CD4-positive, alpha-beta T cell (primary cell): ENCODE results near the gene COPS7A. TPM values are rescaled to one million over a fixed set of nuclear protein-coding genes. Genes with fewer than 3 reads are reported as not detected.

Source experiments
- ATAC-seq: fragments of 200-7000 bp; cut with Tn5 transposase; one replicate; pipeline ENCODE4 v1.10.0; 2022; ENCODE audit warnings: mild to moderate bottlenecking; ENCODE audit not compliant: poor library complexity
- CTCF ChIA-PET: fragments of 350-600 bp; sonication (Branson Sonifier 250); formaldehyde crosslinking; loops from one replicate; lab custom pipeline; 2021; ENCODE audit warnings: antibody characterized with exemption, inconsistent platforms; lab: Charles Lee
- POLR2A ChIA-PET: fragments of 350-600 bp; sonication (Branson Sonifier 250); formaldehyde crosslinking; loops from one replicate; lab custom pipeline; 2021; ENCODE audit warnings: antibody characterized with exemption, inconsistent platforms; lab: Charles Lee
- DNase-seq, 14 experiments: peaks; one replicate each; pipeline ENCODE4 v3.0.0-alpha.2; 2013 to 2020; ENCODE audit warnings: mixed read lengths in 2 of 14
- H3K27ac ChIP-seq, 2 donors: one replicate each; pipeline versions ENCODE4 v1.5.1 to v1.7.0; 2013; ENCODE audit warnings: low read length in 2 of 2, low read depth in 1 of 2, mild to moderate bottlenecking in 1 of 2
- H3K27me3 ChIP-seq, 2 experiments: 1 replicate in 1 of 2; 2 replicates in 1 of 2; pipeline versions ENCODE4 v1.6.1 to v1.7.0; 2013; ENCODE audit warnings: low read length in 2 of 2, control low read depth in 1 of 2, mild to moderate bottlenecking in 1 of 2, moderate library complexity in 1 of 2; ENCODE audit not compliant: insufficient read depth in 2 of 2, control insufficient read depth in 1 of 2
- H3K36me3 ChIP-seq: one replicate; pipeline ENCODE4 v1.6.1; 2013; ENCODE audit warnings: low read length, control low read depth; ENCODE audit not compliant: insufficient read depth
- H3K4me1 ChIP-seq: one replicate; pipeline ENCODE4 v1.6.1; 2013; ENCODE audit warnings: low read length, control low read depth; ENCODE audit not compliant: insufficient read depth
- H3K4me3 ChIP-seq: one replicate; pipeline ENCODE4 v1.5.1; 2013; ENCODE audit warnings: mild to moderate bottlenecking, low read length, moderate library complexity
- H3K9me3 ChIP-seq, 2 experiments: 1 replicate in 1 of 2; 2 replicates in 1 of 2; pipeline versions ENCODE4 v1.6.1 to v1.7.0; 2013; ENCODE audit warnings: low read length in 2 of 2, mild to moderate bottlenecking in 2 of 2, control low read depth in 1 of 2, moderate library complexity in 1 of 2; ENCODE audit not compliant: control insufficient read depth in 1 of 2, insufficient read depth in 1 of 2
- H3K27ac Mint-ChIP-seq: one replicate; pipeline ENCODE4 v1.8.0; 2020; ENCODE audit warnings: mixed read lengths
- H3K27me3 Mint-ChIP-seq: one replicate; pipeline ENCODE4 v1.8.0; 2021; ENCODE audit warnings: mixed read lengths
- H3K36me3 Mint-ChIP-seq: one replicate; pipeline ENCODE4 v1.8.0; 2021; ENCODE audit warnings: low read depth, mixed read lengths
- H3K4me1 Mint-ChIP-seq: one replicate; pipeline ENCODE4 v1.8.0; 2021; ENCODE audit warnings: low read depth, mixed read lengths
- H3K4me3 Mint-ChIP-seq: one replicate; pipeline ENCODE4 v1.8.0; 2020; ENCODE audit warnings: mild to moderate bottlenecking, mixed read lengths
- H3K9me3 Mint-ChIP-seq: one replicate; pipeline ENCODE4 v1.8.0; 2020; ENCODE audit warnings: mixed read lengths
- intact Hi-C, 2 experiments: fragments of 100-400 bp; cut with DNase I in 1 of 2; cut with micrococcal nuclease in 1 of 2; formaldehyde crosslinking; loops; one replicate each; pipeline versions ENCODE4 v1.15.1 to v1.9.0; 2023 to 2025; cut with DNase I, micrococcal nuclease
- total RNA-seq, 174 experiments: library from RNA in 2 of 174; stranded (reverse) in 2 of 174; gene quantifications; one replicate each; pipeline ENCODE4 v1.2.3 and lab custom pipeline; 2021 to 2026
- TF ChIP-seq, protein P1 (sequence below): fragments of 200-600 bp; IDR thresholded peaks from one replicate; pipeline ENCODE4 v1.8.0; 2022; ENCODE audit warnings: antibody characterized with exemption, mild to moderate bottlenecking

COPS7A gene
- total RNA-seq, 2 experiments from 2014 or later, result 9.4 to 9.6 TPM

DNA sequence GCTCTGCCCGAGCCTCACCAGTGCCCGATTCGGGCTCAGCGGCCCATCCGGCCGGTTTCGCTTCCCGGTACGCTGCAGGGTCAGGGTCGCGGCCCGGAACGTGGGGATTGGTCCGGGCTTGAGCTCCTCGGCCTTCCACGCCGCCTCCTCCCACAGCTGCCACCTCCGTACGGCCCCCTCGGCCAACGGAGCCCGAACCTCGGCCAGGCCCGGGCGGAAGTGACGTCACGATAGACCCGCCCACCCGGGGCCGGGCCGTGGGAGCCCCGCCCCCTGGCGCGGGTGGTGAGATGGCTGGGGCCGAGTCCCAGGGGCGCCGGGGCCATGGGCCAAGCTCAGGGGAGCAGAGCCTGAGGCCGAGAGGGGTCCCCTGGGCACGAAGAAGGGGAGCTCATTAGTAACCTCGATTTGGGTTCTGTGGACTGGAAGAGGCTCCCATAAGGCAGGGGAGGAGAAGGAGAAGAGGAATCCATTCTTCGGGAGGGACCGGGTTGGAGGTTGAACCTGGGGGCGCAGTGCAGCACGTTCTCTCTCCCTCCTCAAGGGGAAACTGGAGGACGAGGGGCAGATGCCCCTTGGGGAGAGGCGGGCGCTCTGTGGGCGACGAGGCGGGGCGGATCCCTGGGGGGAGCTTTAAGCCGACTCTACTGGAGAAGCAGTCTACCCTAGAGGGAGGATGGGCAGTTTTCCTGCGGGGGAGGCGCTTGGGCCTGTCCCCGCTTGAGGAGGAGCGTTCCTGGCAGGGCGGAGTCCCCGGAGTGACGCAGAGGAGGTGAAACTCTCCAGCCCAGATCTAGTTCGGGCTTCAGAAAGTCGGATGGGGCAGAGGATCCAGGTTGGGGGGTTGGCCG, 29.3 kb downstream of the COPS7A start, which contains the start of gene MLF2:
Gene MLF2, minus strand, starts transcription at position 221 of the 851 bp plus-strand sequence. CDS start 807 bp downstream, outside the sequence.
- TF ChIP-seq, protein P1, sequence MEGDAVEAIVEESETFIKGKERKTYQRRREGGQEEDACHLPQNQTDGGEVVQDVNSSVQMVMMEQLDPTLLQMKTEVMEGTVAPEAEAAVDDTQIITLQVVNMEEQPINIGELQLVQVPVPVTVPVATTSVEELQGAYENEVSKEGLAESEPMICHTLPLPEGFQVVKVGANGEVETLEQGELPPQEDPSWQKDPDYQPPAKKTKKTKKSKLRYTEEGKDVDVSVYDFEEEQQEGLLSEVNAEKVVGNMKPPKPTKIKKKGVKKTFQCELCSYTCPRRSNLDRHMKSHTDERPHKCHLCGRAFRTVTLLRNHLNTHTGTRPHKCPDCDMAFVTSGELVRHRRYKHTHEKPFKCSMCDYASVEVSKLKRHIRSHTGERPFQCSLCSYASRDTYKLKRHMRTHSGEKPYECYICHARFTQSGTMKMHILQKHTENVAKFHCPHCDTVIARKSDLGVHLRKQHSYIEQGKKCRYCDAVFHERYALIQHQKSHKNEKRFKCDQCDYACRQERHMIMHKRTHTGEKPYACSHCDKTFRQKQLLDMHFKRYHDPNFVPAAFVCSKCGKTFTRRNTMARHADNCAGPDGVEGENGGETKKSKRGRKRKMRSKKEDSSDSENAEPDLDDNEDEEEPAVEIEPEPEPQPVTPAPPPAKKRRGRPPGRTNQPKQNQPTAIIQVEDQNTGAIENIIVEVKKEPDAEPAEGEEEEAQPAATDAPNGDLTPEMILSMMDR, result peak; percentile 79
- peak within 1 kb of the TSS; percentile 80 for H3K4me3 ChIP-seq
- H3K27ac Mint-ChIP-seq, result peak within 1 kb of the TSS; percentile 100
- ATAC-seq (peak; percentile 92), DNase-seq (peak; percentile 94 to 99 (median 96))
- no peaks in the 10 kb centered on the region for H3K9me3 Mint-ChIP-seq
- H3K27ac ChIP-seq, result peak within 1 kb of the TSS; percentile 86 to 96
- intact Hi-C loops, result loop anchor here (1.0 to 2.0 kb wide), 8 partner anchors 25 to 90 kb away; partner anchors contain the start of genes COPS7A (in 1 of the 2), ING4 (in 1 of the 2) and ZNF384 (in 1 of the 2)
- peak within 1 kb of the TSS; percentile 96 for H3K4me3 Mint-ChIP-seq
- no peaks in the 10 kb centered on the region for H3K27me3 ChIP-seq
- H3K9me3 ChIP-seq, result no peaks in the 10 kb centered on the region
- peaks cover 41% of the 10 kb centered on the region for H3K36me3 Mint-ChIP-seq
- CTCF ChIA-PET, result interaction anchor here (0.7 to 3.5 kb wide), 23 partner anchors 13 to 475 kb away, joined by 3 to 27 read pairs (median 4); partner anchors contain the start of genes CD4, CDCA3, COPS7A and GPR162
- peaks cover 38% of the 10 kb centered on the region for H3K36me3 ChIP-seq
- H3K4me1 ChIP-seq, result peaks cover 24% of the 10 kb centered on the region
- no peaks in the 10 kb centered on the region for H3K27me3 Mint-ChIP-seq
- POLR2A ChIA-PET, result interaction anchor here (0.5 to 3.1 kb wide), 32 partner anchors 9 to 288 kb away, joined by 3 to 57 read pairs (median 5); partner anchors contain the start of genes C12orf57, CD4, CDCA3 and COPS7A
- H3K4me1 Mint-ChIP-seq, result peaks cover 19% of the 10 kb centered on the region

GRCh38 chr12:6753772-6754356, 30.0 kb downstream of the COPS7A start:
- ChIA-PET CTCF (interaction anchor here (0.6 to 3.5 kb wide), 22 partner anchors 8 to 137 kb away, joined by 3 to 27 read pairs (median 4); partner anchors contain the start of genes CD4, CDCA3, COPS7A and GPR162), POLR2A (interaction anchor here (0.5 to 3.1 kb wide), 23 partner anchors 12 to 205 kb away, joined by 3 to 57 read pairs (median 8); partner anchors contain the start of genes C12orf57, CDCA3, COPS7A and GPR162)
- H3K27ac ChIP-seq, result peak overlapping the region; percentile 86 to 96
- TF ChIP-seq, protein P1, result peak; percentile 50
- peak overlapping the region; percentile 80 for H3K4me3 ChIP-seq
- peaks cover 31% of the 10 kb centered on the region for H3K36me3 ChIP-seq
- H3K4me1 Mint-ChIP-seq, result peaks cover 19% of the 10 kb centered on the region
- H3K27me3 ChIP-seq, result no peaks in the 10 kb centered on the region
- H3K9me3 ChIP-seq, result no peaks in the 10 kb centered on the region
- DNase-seq (no peak), ATAC-seq (no peak)
- H3K9me3 Mint-ChIP-seq, result no peaks in the 10 kb centered on the region
- H3K4me3 Mint-ChIP-seq, result peak overlapping the region; percentile 96
- peaks cover 24% of the 10 kb centered on the region for H3K4me1 ChIP-seq
- intact Hi-C loops, result loop anchor here (1.0 to 2.0 kb wide), 8 partner anchors 24 to 91 kb away; partner anchors contain the start of genes COPS7A (in 1 of the 2), ING4 (in 1 of the 2) and ZNF384 (in 1 of the 2)
- H3K36me3 Mint-ChIP-seq, result peaks cover 36% of the 10 kb centered on the region
- H3K27me3 Mint-ChIP-seq, result no peaks in the 10 kb centered on the region
- peak overlapping the region; percentile 100 for H3K27ac Mint-ChIP-seq

DNA sequence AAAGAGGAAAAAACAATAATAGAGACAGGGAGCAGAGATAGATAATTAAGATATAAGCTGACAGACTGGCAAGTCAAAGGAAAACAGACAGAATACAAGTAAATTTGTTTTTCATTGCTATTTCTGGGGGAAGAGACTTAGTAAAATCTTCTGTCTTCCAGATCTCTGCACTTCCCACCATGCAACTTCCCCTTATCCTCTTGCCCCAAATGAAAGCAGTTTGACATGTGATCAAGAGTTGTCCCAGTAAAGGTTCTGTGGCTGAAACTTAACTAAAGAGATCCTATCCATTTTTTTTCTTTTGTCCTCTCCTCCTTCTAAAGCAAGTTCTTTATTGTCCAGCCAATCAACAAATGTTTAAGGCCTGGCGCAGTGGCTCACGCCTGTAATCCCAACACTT, 30.6 kb downstream of the COPS7A start:
- Mint-ChIP-seq H3K4me3 (peak overlapping the region; percentile 60), H3K27ac (peak overlapping the region; percentile 100), H3K9me3 (no peaks in the 10 kb centered on the region), H3K36me3 (peaks cover 31% of the 10 kb centered on the region), H3K27me3 (no peaks in the 10 kb centered on the region), H3K4me1 (peaks cover 19% of the 10 kb centered on the region)
- Histone ChIP-seq H3K4me3 (no peak overlapping the region), H3K4me1 (peaks cover 24% of the 10 kb centered on the region), H3K36me3 (peaks cover 26% of the 10 kb centered on the region), H3K27me3 (no peaks in the 10 kb centered on the region), H3K27ac (no peak overlapping the region), H3K9me3 (no peaks in the 10 kb centered on the region)
- intact Hi-C loops, result loop anchor here in 1 of 2 experiments (1.0 kb wide), 1 partner anchor 71 kb away; no protein-coding TSS in a partner anchor
- TF ChIP-seq, protein P1, result no peak
- CTCF ChIA-PET, result interaction anchor here (0.6 to 3.5 kb wide), 18 partner anchors 8 to 137 kb away, joined by 3 to 27 read pairs (median 6); partner anchors contain the start of genes CD4, PTMS and SPSB2
- ATAC-seq (no peak), DNase-seq (no peak)
- POLR2A ChIA-PET, result interaction anchor here (1.3 to 3.1 kb wide), 12 partner anchors 12 to 204 kb away, joined by 3 to 57 read pairs (median 19); partner anchors contain the start of genes C12orf57, CDCA3, COPS7A and LAG3
